Mucosa of descending colon (tissue), 3 donors: ENCODE results near the gene ZMAT5. TPM values are rescaled to one million over a fixed set of nuclear protein-coding genes. Genes with fewer than 3 reads are reported as not detected.
A peak's percentile ranks its signal among the peaks of the same experiment; 100 is the strongest.

Experiments used
- ATAC-seq: fragments of 200-7000 bp; cut with Tn5 transposase; one replicate; pipeline ENCODE4 v1.9.1; 2020; ENCODE audit warnings: mild to moderate bottlenecking, moderate library complexity
- DNase-seq, 3 donors: peaks; one replicate each; pipeline ENCODE4 v3.0.0-alpha.2; 2020
- H3K36me3 ChIP-seq: fragments of 200-600 bp; one replicate; pipeline ENCODE4 v1.8.0; 2021; ENCODE audit warnings: low read depth, mild to moderate bottlenecking
- H3K4me1 ChIP-seq: fragments of 200-600 bp; one replicate; pipeline ENCODE4 v1.8.0; 2021; ENCODE audit warnings: low read depth, mild to moderate bottlenecking
- H3K4me3 ChIP-seq: fragments of 200-600 bp; one replicate; pipeline ENCODE4 v1.8.0; 2021; ENCODE audit warnings: mild to moderate bottlenecking
- H3K9me3 ChIP-seq: fragments of 200-600 bp; one replicate; pipeline ENCODE4 v1.8.0; 2021; ENCODE audit warnings: mild to moderate bottlenecking
- intact Hi-C, 2 donors: fragments of 100-400 bp; cut with DNase I in 1 of 2; cut with micrococcal nuclease in 1 of 2; formaldehyde crosslinking; loops; one replicate each; pipeline versions ENCODE4 v1.11.0 to v1.11.1; 2022; cut with DNase I, micrococcal nuclease
- total RNA-seq, 3 donors: library from RNA; stranded (reverse); fragmentation: NEBNext Ultra II Directional in 2 of 3; extraction: Animal tissue kit (Norgen Biotek cat#: 25700) in 2 of 3; gene quantifications; one replicate each; pipeline versions ENCODE4 v1.2.1 to v1.2.4, GENCODE V29; 2021 to 2023
- TF ChIP-seq, protein P1 (sequence below): fragments of 200-600 bp; IDR thresholded peaks from one replicate; pipeline ENCODE4 v1.8.0; 2022; ENCODE audit warnings: antibody characterized with exemption, mild to moderate bottlenecking
- donor health status: DM: no; HTN: no; CAD: no; lungs with moderate emphysema.
- donor health status: DM: no; HTN: no; CAD: no.
- donor health status: DM: no; HTN: yes; CAD: no.

ZMAT5 gene
- total RNA-seq, 3 donors from 2014 or later: 12.3 to 19.5 (median 16.1) TPM

DNA sequence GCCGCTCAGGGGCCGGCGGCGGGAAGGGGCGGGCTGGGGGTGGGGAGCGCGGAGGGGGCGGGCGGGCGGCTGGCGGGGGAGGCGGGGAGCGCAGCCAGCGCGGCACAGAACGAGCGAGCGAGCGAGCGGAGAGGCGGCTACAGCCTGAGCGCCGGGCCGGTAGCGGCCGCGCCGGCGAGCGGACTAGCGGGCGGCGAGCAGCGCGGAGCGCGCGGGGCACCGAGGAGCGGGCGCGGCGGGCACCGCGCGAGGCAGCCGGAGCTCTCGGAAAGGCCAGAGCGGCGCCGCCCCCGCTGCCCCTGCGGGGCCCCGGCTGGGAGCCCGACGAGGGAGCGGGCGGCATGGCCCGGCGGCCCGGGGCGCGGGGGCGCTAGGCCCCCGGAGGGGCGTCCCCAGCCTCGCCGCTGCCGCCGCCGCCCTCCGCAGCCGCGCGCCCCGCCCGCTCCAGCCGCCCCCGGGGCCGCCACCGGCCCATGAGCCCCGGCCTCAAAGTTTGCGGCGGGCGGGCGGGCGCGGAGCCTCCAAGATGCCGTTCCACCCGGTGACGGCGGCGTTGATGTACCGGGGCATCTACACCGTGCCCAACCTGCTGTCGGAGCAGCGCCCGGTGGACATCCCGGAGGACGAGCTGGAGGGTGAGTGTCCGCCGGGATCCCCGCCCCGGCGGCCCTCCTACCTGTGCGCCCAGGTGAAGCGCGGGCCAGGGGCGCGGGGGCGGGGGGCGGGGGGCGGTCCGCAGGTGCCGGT lies 46.7 kb downstream of the ZMAT5 start, which contains the start of gene CABP7:
TSS of gene CABP7 (plus strand) at position 105 of the 747 bp plus-strand sequence. CDS start at position 527, 422 bp downstream.
- no peaks in the 10 kb centered on the region for H3K9me3 ChIP-seq
- no peak for DNase-seq
- peak; percentile 19 for ATAC-seq
- H3K4me3 ChIP-seq: no peak within 1 kb of the TSS
- peaks cover 2% of the 10 kb centered on the region for H3K4me1 ChIP-seq
- TF ChIP-seq, protein P1, sequence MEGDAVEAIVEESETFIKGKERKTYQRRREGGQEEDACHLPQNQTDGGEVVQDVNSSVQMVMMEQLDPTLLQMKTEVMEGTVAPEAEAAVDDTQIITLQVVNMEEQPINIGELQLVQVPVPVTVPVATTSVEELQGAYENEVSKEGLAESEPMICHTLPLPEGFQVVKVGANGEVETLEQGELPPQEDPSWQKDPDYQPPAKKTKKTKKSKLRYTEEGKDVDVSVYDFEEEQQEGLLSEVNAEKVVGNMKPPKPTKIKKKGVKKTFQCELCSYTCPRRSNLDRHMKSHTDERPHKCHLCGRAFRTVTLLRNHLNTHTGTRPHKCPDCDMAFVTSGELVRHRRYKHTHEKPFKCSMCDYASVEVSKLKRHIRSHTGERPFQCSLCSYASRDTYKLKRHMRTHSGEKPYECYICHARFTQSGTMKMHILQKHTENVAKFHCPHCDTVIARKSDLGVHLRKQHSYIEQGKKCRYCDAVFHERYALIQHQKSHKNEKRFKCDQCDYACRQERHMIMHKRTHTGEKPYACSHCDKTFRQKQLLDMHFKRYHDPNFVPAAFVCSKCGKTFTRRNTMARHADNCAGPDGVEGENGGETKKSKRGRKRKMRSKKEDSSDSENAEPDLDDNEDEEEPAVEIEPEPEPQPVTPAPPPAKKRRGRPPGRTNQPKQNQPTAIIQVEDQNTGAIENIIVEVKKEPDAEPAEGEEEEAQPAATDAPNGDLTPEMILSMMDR: no peak
- no peaks in the 10 kb centered on the region for H3K36me3 ChIP-seq
- intact Hi-C loops: no loop called here

- ATAC-seq: no peak
- TF ChIP-seq, protein P1: no peak
- Histone ChIP-seq H3K4me1 (peaks cover 2% of the 10 kb centered on the region), H3K9me3 (no peaks in the 10 kb centered on the region), H3K36me3 (no peaks in the 10 kb centered on the region), H3K4me3 (no peak overlapping the region)
- intact Hi-C loops: no loop called here
- DNase-seq: no peak
Observed at GRCh38 chr22:29718949-29719898, 47.6 kb downstream of the ZMAT5 start.

GRCh38 chr22:29717789-29718188 lies 49.0 kb downstream of the ZMAT5 start:
- TF ChIP-seq, protein P1: no peak
- Histone ChIP-seq H3K36me3 (no peaks in the 10 kb centered on the region), H3K4me1 (peaks cover 2% of the 10 kb centered on the region), H3K4me3 (no peak overlapping the region), H3K9me3 (no peaks in the 10 kb centered on the region)
- intact Hi-C loops: no loop called here
- DNase-seq (no peak), ATAC-seq (no peak)

- intact Hi-C loops: no loop called here
- H3K4me1 ChIP-seq: peaks cover 2% of the 10 kb centered on the region
- TF ChIP-seq, protein P1: no peak
- DNase-seq (peak in 2 of 3 donors; percentile 69 to 72), ATAC-seq (peak; percentile 74)
- H3K4me3 ChIP-seq: no peak overlapping the region
- no peaks in the 10 kb centered on the region for H3K36me3 ChIP-seq
- H3K9me3 ChIP-seq: no peaks in the 10 kb centered on the region
Observed at GRCh38 chr22:29716814-29717545, 49.8 kb downstream of the ZMAT5 start.

DNA sequence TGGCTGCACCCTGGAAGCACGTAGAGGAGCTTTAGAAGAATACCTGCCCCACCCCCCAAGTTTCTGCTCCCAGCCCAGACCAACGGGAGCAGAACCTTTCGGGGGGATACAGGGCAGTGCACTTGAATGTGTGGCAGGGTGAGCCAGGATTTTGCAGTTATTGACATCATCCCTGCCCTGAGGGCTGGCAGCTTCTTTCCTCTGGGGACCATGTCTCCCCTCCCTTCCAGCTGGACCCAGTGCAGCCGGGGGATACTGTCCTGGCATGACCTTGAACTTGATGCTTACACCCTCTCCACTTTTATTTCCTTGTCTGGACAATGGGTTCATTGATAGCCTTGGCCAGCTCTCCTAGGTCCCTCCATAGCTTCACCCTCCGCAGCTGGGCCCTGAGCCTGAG lies 51.1 kb downstream of the ZMAT5 start:
- intact Hi-C loops: no loop called here
- no peak for DNase-seq

More for the DNA sequence above, 51.1 kb downstream of the ZMAT5 start:
- Histone ChIP-seq H3K4me1 (no peaks in the 10 kb centered on the region), H3K36me3 (no peaks in the 10 kb centered on the region), H3K9me3 (no peaks in the 10 kb centered on the region), H3K4me3 (no peak overlapping the region)
- TF ChIP-seq, protein P1: no peak
- no peak for ATAC-seq
